Liver (tissue), 9 donors: ENCODE data around the gene ZBP1. TPM values are rescaled to one million over a fixed set of nuclear protein-coding genes. Genes with fewer than 3 reads are reported as not detected.

Experiments used
- DNase-seq: peaks from one replicate; pipeline ENCODE4 v3.0.0-alpha.2; 2017; ENCODE audit warnings: low spot score
- H3K27ac ChIP-seq, 2 donors: one replicate each; pipeline ENCODE4 v1.7.0; 2013; ENCODE audit warnings: inconsistent platforms in 2 of 2, low read length in 2 of 2, control low read depth in 1 of 2, low read depth in 1 of 2, mild to moderate bottlenecking in 1 of 2
- H3K27me3 ChIP-seq, 4 donors: one replicate each; pipeline versions ENCODE4 v1.6.1 to v1.7.0; 2013; ENCODE audit warnings: low read length in 3 of 4, inconsistent platforms in 1 of 4, mild to moderate bottlenecking in 1 of 4, moderate library complexity in 1 of 4; ENCODE audit not compliant: control insufficient read depth in 4 of 4, insufficient read depth in 4 of 4
- H3K36me3 ChIP-seq, 4 donors: one replicate each; pipeline versions ENCODE4 v1.6.1 to v1.7.0; 2013; ENCODE audit warnings: low read length in 3 of 4, mild to moderate bottlenecking in 3 of 4, low read depth in 1 of 4, moderate library complexity in 1 of 4; ENCODE audit not compliant: control insufficient read depth in 4 of 4, insufficient read depth in 3 of 4
- H3K4me1 ChIP-seq, 4 donors: one replicate each; pipeline versions ENCODE4 v1.6.1 to v1.7.0; 2013; ENCODE audit warnings: low read length in 3 of 4, mild to moderate bottlenecking in 3 of 4, moderate library complexity in 1 of 4; ENCODE audit not compliant: control insufficient read depth in 4 of 4, insufficient read depth in 4 of 4
- H3K4me3 ChIP-seq, 3 donors: one replicate each; pipeline versions ENCODE4 v1.6.1 to v1.7.0; 2013; ENCODE audit warnings: low read length in 3 of 3, control low read depth in 1 of 3, low read depth in 1 of 3, mild to moderate bottlenecking in 1 of 3
- H3K9ac ChIP-seq, 2 donors: one replicate each; pipeline ENCODE4 v1.7.0; 2013; ENCODE audit warnings: low read length in 2 of 2, mild to moderate bottlenecking in 2 of 2, moderate library complexity in 2 of 2, control low read depth in 1 of 2, low read depth in 1 of 2
- H3K9me3 ChIP-seq, 4 donors: one replicate each; pipeline versions ENCODE4 v1.6.1 to v1.7.0; 2013; ENCODE audit warnings: low read length in 3 of 4; ENCODE audit not compliant: control insufficient read depth in 4 of 4
- EGR1 ChIP-seq, 2 donors: IDR thresholded peaks; 2 replicates each; pipeline ENCODE4 v1.6.1; 2016 to 2018; ENCODE audit warnings: antibody characterized with exemption in 2 of 2, low read depth in 2 of 2
- FOXA1 ChIP-seq: IDR thresholded peaks from 2 replicates; pipeline ENCODE4 v1.6.1; 2016; ENCODE audit warnings: antibody characterized with exemption
- GABPA ChIP-seq, 2 donors: IDR thresholded peaks in 1 of 2; conservative IDR thresholded peaks in 1 of 2; 2 replicates each; pipeline ENCODE4 v1.6.1; 2016; ENCODE audit warnings: antibody characterized with exemption in 2 of 2, mild to moderate bottlenecking in 1 of 2, moderate library complexity in 1 of 2
- JUND ChIP-seq, 2 donors: IDR thresholded peaks; 2 replicates each; pipeline ENCODE4 v1.6.1; 2016; ENCODE audit warnings: antibody characterized with exemption in 2 of 2
- NR2F2 ChIP-seq: IDR thresholded peaks from 2 replicates; pipeline ENCODE4 v1.6.1; 2016; ENCODE audit warnings: antibody characterized with exemption
- RXRA ChIP-seq, 2 donors: IDR thresholded peaks; 2 replicates each; pipeline ENCODE4 v1.6.1; 2017 to 2018; ENCODE audit warnings: antibody characterized with exemption in 2 of 2, mild to moderate bottlenecking in 1 of 2
- TAF1 ChIP-seq: conservative IDR thresholded peaks from 2 replicates; pipeline ENCODE4 v1.6.1; 2016; ENCODE audit warnings: antibody characterized with exemption, mild to moderate bottlenecking
- YY1 ChIP-seq: IDR thresholded peaks from 2 replicates; pipeline ENCODE4 v1.6.1; 2016; ENCODE audit warnings: antibody characterized with exemption, mild to moderate bottlenecking
- ZBTB33 ChIP-seq: IDR thresholded peaks from 2 replicates; pipeline ENCODE4 v1.6.1; 2016; ENCODE audit warnings: antibody characterized with exemption
- WGBS: extraction: QIAGEN DNeasy Blood & Tissue Kit; methylation state at CpG from one replicate; pipeline ENCODE4 v1.1.7; 2013; 5-methylcytosine and 5-hydroxymethylcytosine counted together
- polyA plus RNA-seq, 2 donors: library from polyadenylated mRNA; stranded (reverse) in 1 of 2; unstranded in 1 of 2; fragments of 200-250 nt in 1 of 2; fragments of >200 nt in 1 of 2; fragmentation: Nextera tagmentation in 1 of 2; extraction: Ambion mirVana in 1 of 2; gene quantifications; one replicate each; pipeline versions ENCODE4 v1.2.1 to v1.2.3, GENCODE V29; 2013 to 2015
- total RNA-seq, 2 donors: library from RNA; depleted of rRNA; stranded (reverse); fragments of >200 nt; gene quantifications; one replicate each; pipeline ENCODE4 v1.2.3, GENCODE V29; 2014
- TF ChIP-seq, protein P1 (sequence below): fragments of 150-350 bp; IDR thresholded peaks from 2 replicates; pipeline ENCODE4 v1.5.1; 2017; ENCODE audit warnings: improper control_type of control experiment, low read depth, low read length; ENCODE audit not compliant: missing input control
- TF ChIP-seq, protein P2 (sequence below): IDR thresholded peaks from 2 replicates; pipeline ENCODE4 v1.6.1; 2016; ENCODE audit warnings: antibody characterized with exemption
- TF ChIP-seq, protein P3 (sequence below): IDR thresholded peaks from 2 replicates; pipeline ENCODE4 v1.6.1; 2016; ENCODE audit warnings: antibody characterized with exemption
- donor health status: healthy.
- donor health status: healthy.
- donor health status: healthy.
- donor health status: healthy.
- donor health status: healthy.

ZBP1 gene
- total and polyA plus RNA-seq, 4 donors, result 0.06 to 0.42 (median 0.13) TPM

DNA sequence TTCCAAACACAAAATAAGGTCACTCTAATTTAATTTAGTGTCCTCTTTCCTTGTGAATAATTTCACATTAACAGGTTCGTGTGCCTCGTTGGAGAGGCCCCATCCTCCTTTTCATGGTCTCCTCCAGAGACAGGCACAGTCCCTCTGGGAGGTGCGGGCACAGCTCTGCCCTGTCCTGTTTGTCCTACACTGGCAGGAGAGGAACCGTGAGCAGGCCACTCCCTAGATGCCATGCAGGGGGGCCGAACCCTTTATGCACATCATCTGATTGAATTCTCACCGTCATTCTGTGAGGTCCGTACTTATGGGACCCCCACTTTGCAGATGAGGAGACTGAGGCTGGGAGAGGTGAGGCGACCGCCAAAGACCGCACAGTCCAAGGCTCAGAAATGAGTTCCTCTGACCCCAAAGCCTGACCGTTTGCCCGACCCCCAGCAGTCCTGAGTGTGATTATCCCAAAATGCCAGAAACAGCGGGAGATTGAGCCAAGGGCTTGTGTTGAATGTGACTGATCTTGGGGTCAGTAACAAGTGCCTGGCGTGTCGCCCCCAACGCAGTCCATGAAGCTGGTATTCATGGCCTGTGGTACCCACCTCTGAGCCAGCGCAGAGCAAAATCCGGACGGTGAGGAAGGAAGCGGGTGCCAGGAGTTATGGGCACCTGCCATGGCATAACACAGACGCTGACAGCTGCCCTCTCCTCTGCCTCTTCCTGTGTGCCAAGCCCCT is 46.0 kb upstream of the ZBP1 start (continued):
- TF ChIP-seq, protein P1, sequence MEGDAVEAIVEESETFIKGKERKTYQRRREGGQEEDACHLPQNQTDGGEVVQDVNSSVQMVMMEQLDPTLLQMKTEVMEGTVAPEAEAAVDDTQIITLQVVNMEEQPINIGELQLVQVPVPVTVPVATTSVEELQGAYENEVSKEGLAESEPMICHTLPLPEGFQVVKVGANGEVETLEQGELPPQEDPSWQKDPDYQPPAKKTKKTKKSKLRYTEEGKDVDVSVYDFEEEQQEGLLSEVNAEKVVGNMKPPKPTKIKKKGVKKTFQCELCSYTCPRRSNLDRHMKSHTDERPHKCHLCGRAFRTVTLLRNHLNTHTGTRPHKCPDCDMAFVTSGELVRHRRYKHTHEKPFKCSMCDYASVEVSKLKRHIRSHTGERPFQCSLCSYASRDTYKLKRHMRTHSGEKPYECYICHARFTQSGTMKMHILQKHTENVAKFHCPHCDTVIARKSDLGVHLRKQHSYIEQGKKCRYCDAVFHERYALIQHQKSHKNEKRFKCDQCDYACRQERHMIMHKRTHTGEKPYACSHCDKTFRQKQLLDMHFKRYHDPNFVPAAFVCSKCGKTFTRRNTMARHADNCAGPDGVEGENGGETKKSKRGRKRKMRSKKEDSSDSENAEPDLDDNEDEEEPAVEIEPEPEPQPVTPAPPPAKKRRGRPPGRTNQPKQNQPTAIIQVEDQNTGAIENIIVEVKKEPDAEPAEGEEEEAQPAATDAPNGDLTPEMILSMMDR, result no peak
- TF ChIP-seq TAF1 (no peak), EGR1 (IDR thresholded peaks at IDR 0.05; ENCODE audit: low read depth in 2 of 2) (no peak), YY1 (no peak), JUND (IDR thresholded peaks at IDR 0.05) (no peak), FOXA1 (no peak), NR2F2 (no peak), GABPA (IDR thresholded peaks at IDR 0.05 in 1 of 2, conservative IDR thresholded peaks at IDR 0.05 in 1 of 2) (no peak)

GRCh38 chr20:57665589-57665971 is 45.4 kb upstream of the ZBP1 start:
- H3K36me3 ChIP-seq, result no peaks in the 10 kb centered on the region
- no peak for DNase-seq
- H3K27ac ChIP-seq, result no peak overlapping the region

More at GRCh38 chr20:57665589-57665971, 45.4 kb upstream of the ZBP1 start:
- no peaks in the 10 kb centered on the region for H3K27me3 ChIP-seq
- H3K4me3 ChIP-seq, result no peak overlapping the region
- H3K9ac ChIP-seq, result no peak overlapping the region
- WGBS, result 87% methylated on average over 8 of the region's 8 CpGs
- TF ChIP-seq RXRA (IDR thresholded peaks at IDR 0.05), result no peak
- TF ChIP-seq ZBTB33, result no peak
- no peak for TF ChIP-seq JUND (IDR thresholded peaks at IDR 0.05)
- no peak for TF ChIP-seq TAF1
- TF ChIP-seq FOXA1, result no peak
- TF ChIP-seq, protein P2, sequence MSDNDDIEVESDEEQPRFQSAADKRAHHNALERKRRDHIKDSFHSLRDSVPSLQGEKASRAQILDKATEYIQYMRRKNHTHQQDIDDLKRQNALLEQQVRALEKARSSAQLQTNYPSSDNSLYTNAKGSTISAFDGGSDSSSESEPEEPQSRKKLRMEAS, result no peak
- TF ChIP-seq, protein P1, result no peak
- no peak for TF ChIP-seq YY1
- TF ChIP-seq EGR1 (IDR thresholded peaks at IDR 0.05; ENCODE audit: low read depth in 2 of 2), result no peak
- TF ChIP-seq GABPA (IDR thresholded peaks at IDR 0.05 in 1 of 2, conservative IDR thresholded peaks at IDR 0.05 in 1 of 2), result no peak
- TF ChIP-seq, protein P3, sequence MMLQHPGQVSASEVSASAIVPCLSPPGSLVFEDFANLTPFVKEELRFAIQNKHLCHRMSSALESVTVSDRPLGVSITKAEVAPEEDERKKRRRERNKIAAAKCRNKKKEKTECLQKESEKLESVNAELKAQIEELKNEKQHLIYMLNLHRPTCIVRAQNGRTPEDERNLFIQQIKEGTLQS, result no peak
- H3K4me1 ChIP-seq, result no peaks in the 10 kb centered on the region
- no peaks in the 10 kb centered on the region for H3K9me3 ChIP-seq
